Kidney capillary endothelial cell (primary cell): ENCODE results near the gene TPR.

Source experiments
- DNase-seq: peaks from one replicate; pipeline ENCODE4 v3.0.0-alpha.2; 2018; ENCODE audit warnings: low spot score

TPR gene

GRCh38 chr1:186327331-186327730, 47.7 kb downstream of the TPR start:
- DNase-seq = no peak

DNA sequence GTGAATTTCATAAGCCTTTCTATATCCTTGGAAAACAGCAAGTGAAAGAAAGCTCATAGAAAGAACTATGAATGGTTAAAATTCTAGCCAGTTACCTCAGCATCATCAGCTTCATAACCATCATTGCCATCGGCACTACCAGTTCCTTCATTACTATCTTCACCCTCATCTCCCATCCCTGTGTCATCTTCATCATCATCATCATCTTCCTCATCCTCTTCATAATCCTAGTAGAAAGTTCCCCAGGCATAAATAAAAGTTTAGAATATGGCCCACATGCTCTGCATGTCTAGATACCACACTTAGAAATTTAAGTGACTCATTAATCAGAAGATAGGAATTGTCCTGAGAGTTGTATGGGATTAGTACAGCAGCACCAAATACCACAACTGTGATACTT, 49.0 kb downstream of the TPR start:
- DNase-seq = no peak

- DNase-seq = no peak
These were observed 49.8 kb downstream of the TPR start for GRCh38 chr1:186325239-186325638.

- DNase-seq = no peak
These were observed 51.2 kb downstream of the TPR start for GRCh38 chr1:186323865-186324264.

DNA sequence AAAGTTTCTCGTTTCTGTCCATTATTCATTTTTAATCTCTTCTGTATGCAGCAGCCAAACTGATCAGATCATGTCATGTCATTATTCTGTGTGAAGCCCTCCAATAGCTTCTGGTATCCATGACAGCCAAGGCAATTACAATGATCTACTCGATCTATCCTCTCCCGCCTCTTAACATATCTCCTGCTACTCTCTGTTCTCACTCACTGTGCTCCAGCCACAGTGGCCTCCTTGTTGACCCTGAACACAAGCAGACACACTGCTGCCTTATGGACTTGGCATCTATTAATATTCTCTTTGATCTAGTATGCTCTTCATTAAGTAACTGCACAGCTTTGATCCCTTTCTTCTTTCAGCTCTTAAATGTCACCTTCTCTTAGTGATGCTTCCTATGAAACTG, 59.5 kb downstream of the TPR start:
- DNase-seq = no peak

DNA sequence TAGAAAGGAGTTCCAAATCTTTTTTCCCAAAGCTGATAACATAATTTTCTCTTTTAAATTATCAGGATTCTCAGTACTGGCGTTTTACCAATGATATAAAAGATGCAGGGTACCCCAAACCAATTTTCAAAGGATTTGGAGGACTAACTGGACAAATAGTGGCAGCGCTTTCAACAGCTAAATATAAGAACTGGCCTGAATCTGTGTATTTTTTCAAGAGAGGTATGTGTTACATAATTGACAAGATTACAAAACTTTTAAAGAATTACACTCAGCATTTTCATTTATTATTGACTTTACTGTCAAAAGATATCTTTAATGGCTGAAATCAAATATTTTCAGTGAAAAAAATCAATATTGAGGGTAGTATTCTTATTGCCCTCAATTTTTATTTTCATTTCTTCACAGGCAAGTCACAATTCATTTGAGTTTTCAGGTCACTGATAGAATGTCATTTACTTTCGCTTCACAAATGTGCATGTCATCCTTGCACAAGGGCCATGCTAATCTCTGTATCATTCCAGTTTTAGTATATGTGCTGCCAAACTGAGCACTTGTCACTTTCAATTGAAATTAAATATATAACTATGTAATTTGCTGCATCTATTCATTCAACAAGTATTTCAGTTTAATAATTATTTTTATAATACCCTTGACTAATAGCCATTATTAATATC, 63.5 kb downstream of the TPR start:
- no peak for DNase-seq

DNA sequence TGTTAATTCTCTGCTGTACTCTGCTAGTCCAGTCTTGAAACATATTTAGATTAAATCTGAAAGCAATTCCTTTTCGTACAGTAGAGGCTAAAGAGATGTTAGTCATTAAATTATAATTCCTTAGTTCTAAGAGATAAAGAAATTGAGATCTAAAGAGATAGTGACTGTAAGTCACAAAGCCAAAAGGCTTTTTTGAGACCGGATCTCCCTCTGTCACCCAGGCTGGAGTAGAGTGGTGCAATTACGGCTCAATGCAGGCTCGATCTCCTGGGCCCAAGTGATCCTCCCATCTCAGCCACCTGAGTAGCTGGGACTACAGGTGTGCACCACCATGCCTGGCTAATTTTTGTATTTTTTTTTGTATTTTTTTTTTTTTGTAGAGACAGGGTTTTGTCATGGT, 64.7 kb downstream of the TPR start:
- DNase-seq = no peak

DNA sequence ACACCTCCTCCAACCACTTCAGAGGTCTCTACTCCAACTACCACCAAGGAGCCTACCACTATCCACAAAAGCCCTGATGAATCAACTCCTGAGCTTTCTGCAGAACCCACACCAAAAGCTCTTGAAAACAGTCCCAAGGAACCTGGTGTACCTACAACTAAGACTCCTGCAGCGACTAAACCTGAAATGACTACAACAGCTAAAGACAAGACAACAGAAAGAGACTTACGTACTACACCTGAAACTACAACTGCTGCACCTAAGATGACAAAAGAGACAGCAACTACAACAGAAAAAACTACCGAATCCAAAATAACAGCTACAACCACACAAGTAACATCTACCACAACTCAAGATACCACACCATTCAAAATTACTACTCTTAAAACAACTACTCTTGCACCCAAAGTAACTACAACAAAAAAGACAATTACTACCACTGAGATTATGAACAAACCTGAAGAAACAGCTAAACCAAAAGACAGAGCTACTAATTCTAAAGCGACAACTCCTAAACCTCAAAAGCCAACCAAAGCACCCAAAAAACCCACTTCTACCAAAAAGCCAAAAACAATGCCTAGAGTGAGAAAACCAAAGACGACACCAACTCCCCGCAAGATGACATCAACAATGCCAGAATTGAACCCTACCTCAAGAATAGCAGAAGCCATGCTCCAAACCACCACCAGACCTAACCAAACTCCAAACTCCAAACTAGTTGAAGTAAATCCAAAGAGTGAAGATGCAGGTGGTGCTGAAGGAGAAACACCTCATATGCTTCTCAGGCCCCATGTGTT, 66.6 kb downstream of the TPR start:
- DNase-seq = no peak

DNA sequence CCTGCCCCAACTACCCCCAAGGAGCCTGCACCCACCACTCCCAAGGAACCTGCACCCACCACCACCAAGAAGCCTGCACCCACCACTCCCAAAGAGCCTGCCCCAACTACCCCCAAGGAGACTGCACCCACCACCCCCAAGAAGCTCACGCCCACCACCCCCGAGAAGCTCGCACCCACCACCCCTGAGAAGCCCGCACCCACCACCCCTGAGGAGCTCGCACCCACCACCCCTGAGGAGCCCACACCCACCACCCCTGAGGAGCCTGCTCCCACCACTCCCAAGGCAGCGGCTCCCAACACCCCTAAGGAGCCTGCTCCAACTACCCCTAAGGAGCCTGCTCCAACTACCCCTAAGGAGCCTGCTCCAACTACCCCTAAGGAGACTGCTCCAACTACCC, 67.6 kb downstream of the TPR start:
- DNase-seq = no peak

- no peak for DNase-seq
These were observed 68.5 kb downstream of the TPR start for GRCh38 chr1:186306533-186306932.

GRCh38 chr1:186304982-186305949, 69.8 kb downstream of the TPR start:
- DNase-seq = peak; percentile 21

DNA sequence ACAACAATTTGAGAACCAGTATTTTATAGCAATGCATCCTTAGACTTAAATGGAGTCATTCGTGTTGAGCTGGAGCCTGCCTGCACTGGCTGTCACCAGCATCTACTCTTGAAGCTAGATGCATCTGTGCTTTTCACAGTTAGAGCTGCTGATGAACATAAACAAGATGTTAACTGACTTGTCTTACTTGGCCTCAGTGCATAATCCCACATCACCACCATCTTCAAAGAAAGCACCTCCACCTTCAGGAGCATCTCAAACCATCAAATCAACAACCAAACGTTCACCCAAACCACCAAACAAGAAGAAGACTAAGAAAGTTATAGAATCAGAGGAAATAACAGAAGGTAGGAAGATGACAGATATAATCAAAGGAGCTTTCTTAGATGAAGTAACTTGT, 71.1 kb downstream of the TPR start:
- DNase-seq = no peak

DNA sequence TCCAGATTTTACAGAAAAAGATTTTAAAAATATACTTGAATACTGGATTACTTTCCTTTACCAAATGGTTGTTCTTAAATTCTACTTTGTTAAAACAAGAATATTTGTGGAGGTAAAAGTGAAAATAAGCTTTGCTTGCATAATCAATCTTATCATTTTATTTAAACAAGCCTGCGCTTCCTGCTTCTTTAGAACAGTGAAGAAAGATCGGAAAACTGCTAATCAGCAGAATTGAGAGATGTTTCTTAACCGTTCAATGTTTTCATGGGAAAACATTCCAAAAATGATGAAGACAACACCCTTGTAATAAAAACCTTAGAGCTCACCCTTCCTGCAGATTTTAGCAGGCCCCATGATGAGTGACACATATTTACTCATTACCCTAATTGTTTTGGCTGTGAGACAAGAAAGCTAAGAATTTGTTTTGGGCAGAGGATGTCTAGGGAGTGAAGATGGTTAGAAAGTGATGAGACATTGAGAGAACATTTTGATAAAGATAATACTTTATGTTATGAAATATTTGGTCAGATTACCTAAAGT, 72.6 kb downstream of the TPR start:
- no peak for DNase-seq

- no peak for DNase-seq
These were observed 73.6 kb downstream of the TPR start for GRCh38 chr1:186301448-186301847.

GRCh38 chr1:186300056-186300455, 75.0 kb downstream of the TPR start:
- DNase-seq = no peak

- DNase-seq = no peak
These were observed 75.5 kb downstream of the TPR start for GRCh38 chr1:186299570-186299969.

- DNase-seq = no peak
These were observed 76.2 kb downstream of the TPR start for GRCh38 chr1:186298851-186299250.

DNA sequence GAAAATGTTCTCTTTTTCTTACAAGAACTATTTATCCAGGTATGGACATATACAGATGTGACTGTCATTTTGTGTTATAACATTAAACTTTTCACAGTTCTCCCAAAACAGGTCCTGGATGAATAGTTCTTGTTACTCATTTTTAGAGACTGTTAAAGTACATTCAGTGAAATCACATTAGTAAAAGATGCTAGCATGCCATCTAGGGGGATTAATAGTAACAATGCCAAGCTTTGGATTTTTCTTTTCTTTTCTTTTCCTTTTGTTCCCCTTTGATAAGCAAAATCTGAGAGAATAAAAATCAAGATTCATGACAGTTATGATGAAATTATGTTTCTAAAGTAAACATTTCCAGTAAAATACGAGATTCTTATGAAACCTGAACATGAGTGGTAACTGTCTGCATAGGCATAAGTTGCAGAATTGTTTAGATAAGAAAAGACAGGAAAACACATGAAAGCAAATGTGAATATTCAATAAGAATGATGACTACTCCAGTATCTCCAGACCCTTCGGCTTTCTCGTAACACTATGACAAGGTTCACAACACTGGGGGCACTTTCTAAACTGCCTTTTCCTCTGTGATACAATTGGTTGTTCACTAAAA, 77.5 kb downstream of the TPR start:
- no peak for DNase-seq

- no peak for DNase-seq
These were observed 79.1 kb downstream of the TPR start, which contains the start of gene PRG4 for GRCh38 chr1:186295980-186296379. Gene PRG4, plus strand, starts transcription at chr1:186296279.

GRCh38 chr1:186292875-186293274, 82.2 kb downstream of the TPR start:
- no peak for DNase-seq

DNA sequence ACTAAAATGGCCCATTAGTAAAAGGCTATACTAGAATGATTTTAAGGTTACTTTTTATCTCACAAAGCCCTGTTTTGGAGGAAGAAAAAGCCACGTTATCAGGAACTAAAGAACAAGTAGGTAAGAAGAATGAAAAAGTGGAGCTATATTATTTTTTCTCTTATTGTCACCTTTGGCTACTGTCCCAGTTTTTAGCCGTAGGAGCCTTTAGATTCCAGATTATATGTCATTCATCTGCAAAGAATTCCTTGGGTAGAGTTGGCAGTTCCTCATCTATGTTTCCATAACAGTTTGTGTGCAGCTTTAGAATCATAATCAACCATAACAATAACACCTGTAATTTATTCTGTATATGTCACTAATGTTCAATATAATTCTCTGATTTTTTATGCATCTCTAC, 83.8 kb downstream of the TPR start:
- no peak for DNase-seq
